Tibial nerve (tissue), 4 donors: ENCODE results near the gene CEP78. TPM values are rescaled to one million over a fixed set of nuclear protein-coding genes. Genes with fewer than 3 reads are reported as not detected.
A peak's percentile ranks its signal among the peaks of the same experiment; 100 is the strongest.

Source experiments
- DNase-seq, 2 donors: peaks; one replicate each; pipeline ENCODE4 v3.0.0-alpha.2; 2019; ENCODE audit warnings: low spot score in 2 of 2
- H3K27ac ChIP-seq, 4 donors: fragments of 200-600 bp; sonication (generic) in 3 of 4; one replicate each; pipeline ENCODE4 v1.5.1; 2017 to 2019; ENCODE audit warnings: mild to moderate bottlenecking in 1 of 4
- H3K27me3 ChIP-seq, 2 donors: fragments of 200-600 bp; sonication (generic) in 1 of 2; one replicate each; pipeline versions ENCODE4 v1.5.1 to v1.6.0; 2017 to 2019
- H3K36me3 ChIP-seq, 3 donors: fragments of 200-600 bp; sonication (generic); one replicate each; pipeline ENCODE4 v1.5.1; 2018 to 2019
- H3K4me1 ChIP-seq, 4 donors: fragments of 200-600 bp; sonication (generic) in 3 of 4; one replicate each; pipeline ENCODE4 v1.5.1; 2017 to 2019
- H3K4me3 ChIP-seq, 4 donors: fragments of 200-600 bp; sonication (generic) in 3 of 4; one replicate each; pipeline ENCODE4 v1.5.1; 2017 to 2019; ENCODE audit warnings: mild to moderate bottlenecking in 1 of 4, moderate library complexity in 1 of 4
- H3K9me3 ChIP-seq, 4 donors: fragments of 200-600 bp; sonication (generic) in 3 of 4; one replicate each; pipeline ENCODE4 v1.5.1; 2017 to 2019
- CTCF ChIP-seq, 5 experiments: fragments of 200-600 bp in 3 of 5; fragments of 450-650 bp in 2 of 5; sonication (generic) in 3 of 5; IDR thresholded peaks; one replicate each; pipeline ENCODE4 v1.5.1; 2016 to 2019; ENCODE audit warnings: antibody characterized with exemption in 5 of 5, mild to moderate bottlenecking in 3 of 5, moderate library complexity in 2 of 5
- EP300 ChIP-seq, 2 donors: sonication (generic); formaldehyde crosslinking; IDR thresholded peaks; one replicate each; pipeline ENCODE4 v1.6.1; 2017; ENCODE audit warnings: antibody characterized with exemption in 2 of 2, mild to moderate bottlenecking in 1 of 2
- POLR2A ChIP-seq, 2 donors: fragments of 450-650 bp; IDR thresholded peaks; one replicate each; pipeline ENCODE4 v1.6.1; 2017; ENCODE audit warnings: antibody characterized with exemption in 2 of 2, mild to moderate bottlenecking in 2 of 2, moderate library complexity in 2 of 2
- WGBS, 2 donors: methylation state at CpG; one replicate each; pipeline ENCODE4 v1.1.5; 2018; 5-methylcytosine and 5-hydroxymethylcytosine counted together
- total RNA-seq, 4 donors: library from RNA; depleted of rRNA; stranded (reverse); fragments of >200 nt; gene quantifications; one replicate each; pipeline ENCODE4 v1.1.0, GENCODE V29; 2016

CEP78 gene
- total RNA-seq, 4 donors from 2014 or later: 8.8 to 21.3 (median 13.3) TPM

GRCh38 chr9:78252616-78253015 lies 16.7 kb downstream of the CEP78 start:
- peaks cover 0 to 38% (median 0%) of the 10 kb centered on the region in 3 donors for H3K36me3 ChIP-seq

GRCh38 chr9:78253285-78253684 lies 17.4 kb downstream of the CEP78 start:
- Histone ChIP-seq H3K27ac (no peak overlapping the region), H3K36me3 (peaks cover 0 to 31% (median 0%) of the 10 kb centered on the region in 3 donors), H3K4me3 (no peak overlapping the region), H3K9me3 (no peaks in the 10 kb centered on the region), H3K4me1 (no peaks in the 10 kb centered on the region), H3K27me3 (no peaks in the 10 kb centered on the region)
- TF ChIP-seq EP300 (IDR thresholded peaks at IDR 0.05) (no peak), POLR2A (IDR thresholded peaks at IDR 0.05) (no peak), CTCF (IDR thresholded peaks at IDR 0.05) (no peak)
- DNase-seq: no peak
- WGBS, 2 donors: 49 to 56% methylated on average over 4 of the region's 4 CpGs

More at GRCh38 chr9:78252616-78253015, 16.7 kb downstream of the CEP78 start:
- DNase-seq: no peak
- Histone ChIP-seq H3K4me1 (no peaks in the 10 kb centered on the region), H3K9me3 (no peaks in the 10 kb centered on the region), H3K27ac (no peak overlapping the region), H3K4me3 (no peak overlapping the region), H3K27me3 (no peaks in the 10 kb centered on the region)
- TF ChIP-seq EP300 (IDR thresholded peaks at IDR 0.05) (no peak), CTCF (IDR thresholded peaks at IDR 0.05) (no peak), POLR2A (IDR thresholded peaks at IDR 0.05) (no peak)
- 100% methylated on average over 1 of the region's 1 CpG for WGBS, 2 donors

GRCh38 chr9:78261403-78262001 lies 25.6 kb downstream of the CEP78 start:
- no peak overlapping the region for H3K27ac ChIP-seq
- TF ChIP-seq CTCF (IDR thresholded peaks at IDR 0.05): peak; percentile 45 to 65 (median 64)
- TF ChIP-seq POLR2A (IDR thresholded peaks at IDR 0.05): no peak
- no peak for TF ChIP-seq EP300 (IDR thresholded peaks at IDR 0.05)
- H3K36me3 ChIP-seq: peaks cover 0 to 18% (median 0%) of the 10 kb centered on the region in 3 donors
- DNase-seq: no peak
- WGBS, 2 donors: 45 to 46% methylated on average over 2 of the region's 2 CpGs
- H3K4me3 ChIP-seq: no peak overlapping the region
- no peaks in the 10 kb centered on the region for H3K9me3 ChIP-seq
- no peaks in the 10 kb centered on the region for H3K4me1 ChIP-seq
- H3K27me3 ChIP-seq: no peaks in the 10 kb centered on the region

GRCh38 chr9:78262655-78263054 lies 26.8 kb downstream of the CEP78 start:
- DNase-seq: no peak

More at GRCh38 chr9:78262655-78263054, 26.8 kb downstream of the CEP78 start:
- no peak overlapping the region for H3K4me3 ChIP-seq
- H3K27me3 ChIP-seq: no peaks in the 10 kb centered on the region
- H3K36me3 ChIP-seq: peaks cover 0 to 30% (median 3%) of the 10 kb centered on the region in 3 donors
- no peak overlapping the region for H3K27ac ChIP-seq
- 85 to 92% methylated on average over 2 of the region's 2 CpGs for WGBS, 2 donors
- no peaks in the 10 kb centered on the region for H3K4me1 ChIP-seq
- H3K9me3 ChIP-seq: no peaks in the 10 kb centered on the region
- TF ChIP-seq EP300 (IDR thresholded peaks at IDR 0.05) (no peak), CTCF (IDR thresholded peaks at IDR 0.05) (no peak), POLR2A (IDR thresholded peaks at IDR 0.05) (no peak)
